ENCODE results near the gene KIZ. TPM values are rescaled to one million over a fixed set of nuclear protein-coding genes. Genes with fewer than 3 reads are reported as not detected.

KIZ gene
- total RNA-seq, 1 experiment from 2014 or later, result 9.1 TPM

- Histone ChIP-seq H3K36me3 (ENCODE audit: insufficient read depth, low read length, poor library complexity, severe bottlenecking) (no peaks in the 10 kb centered on the region), H3K4me1 (ENCODE audit: insufficient read depth, low read length, poor library complexity, severe bottlenecking) (no peaks in the 10 kb centered on the region), H3K27ac (ENCODE audit: low read depth, low read length, poor library complexity, severe bottlenecking) (no peak overlapping the region), H3K27me3 (replicated peaks; ENCODE audit: insufficient read depth, low read depth, low read length, poor library complexity) (peaks cover 82% of the 10 kb centered on the region), H3K4me3 (ENCODE audit: low read depth, low read length, poor library complexity, severe bottlenecking) (no peak overlapping the region), H3K9me3 (ENCODE audit: low read depth, low read length, poor library complexity, severe bottlenecking) (no peaks in the 10 kb centered on the region)
- BruUV-seq (replicated peaks), result no TSS peak
- TF ChIP-seq EZH2 (IDR thresholded peaks at IDR 0.05; ENCODE audit: borderline replicate concordance, low read depth, low read length, poor library complexity, severe bottlenecking), result no peak
- no peak for TF ChIP-seq CTCF (conservative IDR thresholded peaks at IDR 0.05; ENCODE audit: low read depth, low read length)
- POLR2A ChIA-PET (ENCODE audit: low non-redundant PET), result no interaction called here
- no peak for DNase-seq (ENCODE audit: low spot score)
- intact Hi-C loops (cut with micrococcal nuclease; ENCODE audit: unreplicated experiment), result no loop called here
- CTCF ChIA-PET, result no interaction called here
Measured at GRCh38 chr20:21110811-21111210, 15.1 kb upstream of the KIZ start.

DNA sequence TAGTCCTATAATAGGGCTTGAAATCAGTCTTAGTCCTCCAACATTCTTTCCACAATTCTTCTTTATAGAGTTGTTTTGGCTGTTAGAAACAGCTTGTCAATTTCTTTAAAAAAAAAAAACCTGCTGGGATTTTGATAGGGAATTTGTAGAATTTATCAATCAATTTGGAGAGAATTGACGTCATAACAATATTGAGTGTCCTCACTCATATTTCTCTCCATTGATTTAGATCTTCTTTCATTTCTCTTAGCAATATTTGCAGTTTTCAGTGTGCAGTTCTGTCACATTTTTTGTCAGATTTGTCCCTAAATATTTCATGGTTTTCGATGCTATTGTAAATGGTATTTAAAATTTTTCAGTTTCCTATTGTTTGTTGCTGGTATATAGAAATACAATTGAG lies 14.5 kb upstream of the KIZ start:
- Histone ChIP-seq H3K9me3 (ENCODE audit: low read depth, low read length, poor library complexity, severe bottlenecking) (no peaks in the 10 kb centered on the region), H3K36me3 (ENCODE audit: insufficient read depth, low read length, poor library complexity, severe bottlenecking) (no peaks in the 10 kb centered on the region), H3K27me3 (replicated peaks; ENCODE audit: insufficient read depth, low read depth, low read length, poor library complexity) (peaks cover 78% of the 10 kb centered on the region), H3K4me1 (ENCODE audit: insufficient read depth, low read length, poor library complexity, severe bottlenecking) (no peaks in the 10 kb centered on the region), H3K27ac (ENCODE audit: low read depth, low read length, poor library complexity, severe bottlenecking) (no peak overlapping the region), H3K4me3 (ENCODE audit: low read depth, low read length, poor library complexity, severe bottlenecking) (no peak overlapping the region)
- BruUV-seq (replicated peaks), result no TSS peak
- intact Hi-C loops (cut with micrococcal nuclease; ENCODE audit: unreplicated experiment), result no loop called here
- ChIA-PET CTCF (no interaction called here), POLR2A (ENCODE audit: low non-redundant PET) (no interaction called here)
- TF ChIP-seq CTCF (conservative IDR thresholded peaks at IDR 0.05; ENCODE audit: low read depth, low read length), result no peak
- TF ChIP-seq EZH2 (IDR thresholded peaks at IDR 0.05; ENCODE audit: borderline replicate concordance, low read depth, low read length, poor library complexity, severe bottlenecking), result no peak
- DNase-seq (ENCODE audit: low spot score), result no peak

GRCh38 chr20:21113697-21114096 lies 12.2 kb upstream of the KIZ start:
- Histone ChIP-seq H3K4me1 (ENCODE audit: insufficient read depth, low read length, poor library complexity, severe bottlenecking) (no peaks in the 10 kb centered on the region), H3K36me3 (ENCODE audit: insufficient read depth, low read length, poor library complexity, severe bottlenecking) (no peaks in the 10 kb centered on the region), H3K9me3 (ENCODE audit: low read depth, low read length, poor library complexity, severe bottlenecking) (no peaks in the 10 kb centered on the region), H3K27ac (ENCODE audit: low read depth, low read length, poor library complexity, severe bottlenecking) (no peak overlapping the region), H3K27me3 (replicated peaks; ENCODE audit: insufficient read depth, low read depth, low read length, poor library complexity) (peaks cover 59% of the 10 kb centered on the region), H3K4me3 (ENCODE audit: low read depth, low read length, poor library complexity, severe bottlenecking) (no peak overlapping the region)
- no peak for DNase-seq (ENCODE audit: low spot score)
- CTCF ChIA-PET, result no interaction called here
- BruUV-seq (replicated peaks), result no TSS peak
- intact Hi-C loops (cut with micrococcal nuclease; ENCODE audit: unreplicated experiment), result no loop called here
- POLR2A ChIA-PET (ENCODE audit: low non-redundant PET), result no interaction called here
- no peak for TF ChIP-seq EZH2 (IDR thresholded peaks at IDR 0.05; ENCODE audit: borderline replicate concordance, low read depth, low read length, poor library complexity, severe bottlenecking)
- no peak for TF ChIP-seq CTCF (conservative IDR thresholded peaks at IDR 0.05; ENCODE audit: low read depth, low read length)

All from A673 (cell line).